ENCODE data around the gene RAB27B. TPM values are rescaled to one million over a fixed set of nuclear protein-coding genes. Genes with fewer than 3 reads are reported as not detected.

The RAB27B gene
- total and polyA plus RNA-seq, 9 donors, result 0.22 to 1.2 (median 0.61) TPM

GRCh38 chr18:54878659-54879358 lies 50.5 kb downstream of the RAB27B start:
- no peaks in the 10 kb centered on the region for H3K27me3 ChIP-seq (ENCODE audit: control insufficient read depth, insufficient read depth, low read length)

GRCh38 chr18:54879691-54880090 lies 51.4 kb downstream of the RAB27B start:
- Histone ChIP-seq H3K9me3 (replicated peaks; ENCODE audit: control insufficient read depth, low read depth, low read length) (no peaks in the 10 kb centered on the region), H3K4me3 (ENCODE audit: low read length) (no peak overlapping the region), H3K36me3 (ENCODE audit: control insufficient read depth, insufficient read depth, low read length) (no peaks in the 10 kb centered on the region), H3K27me3 (ENCODE audit: control insufficient read depth, insufficient read depth, low read length) (no peaks in the 10 kb centered on the region), H3K27ac (ENCODE audit: low read length) (no peak overlapping the region), H3K4me1 (ENCODE audit: control insufficient read depth, insufficient read depth, low read length) (no peaks in the 10 kb centered on the region)
- no peak for DNase-seq
- 83% methylated on average over 1 of the region's 4 CpGs for WGBS (ENCODE audit: insufficient coverage)

More at GRCh38 chr18:54878659-54879358, 50.5 kb downstream of the RAB27B start:
- no CpG with 5 or more reads among the region's 3 CpGs for WGBS (ENCODE audit: insufficient coverage)
- Histone ChIP-seq H3K9me3 (replicated peaks; ENCODE audit: control insufficient read depth, low read depth, low read length) (no peaks in the 10 kb centered on the region), H3K4me1 (ENCODE audit: control insufficient read depth, insufficient read depth, low read length) (no peaks in the 10 kb centered on the region), H3K4me3 (ENCODE audit: low read length) (no peak overlapping the region), H3K27ac (ENCODE audit: low read length) (no peak overlapping the region), H3K36me3 (ENCODE audit: control insufficient read depth, insufficient read depth, low read length) (no peaks in the 10 kb centered on the region)
- DNase-seq, result no peak

GRCh38 chr18:54880395-54881105 lies 52.3 kb downstream of the RAB27B start:
- peak; percentile 18 for DNase-seq
- WGBS (ENCODE audit: insufficient coverage), result 0% methylated on average over 1 of the region's 5 CpGs

GRCh38 chr18:54881229-54881768 lies 53.0 kb downstream of the RAB27B start:
- Histone ChIP-seq H3K36me3 (ENCODE audit: control insufficient read depth, insufficient read depth, low read length) (no peaks in the 10 kb centered on the region), H3K27me3 (ENCODE audit: control insufficient read depth, insufficient read depth, low read length) (no peaks in the 10 kb centered on the region), H3K4me3 (ENCODE audit: low read length) (no peak overlapping the region), H3K9me3 (replicated peaks; ENCODE audit: control insufficient read depth, low read depth, low read length) (no peaks in the 10 kb centered on the region), H3K4me1 (ENCODE audit: control insufficient read depth, insufficient read depth, low read length) (no peaks in the 10 kb centered on the region), H3K27ac (ENCODE audit: low read length) (no peak overlapping the region)
- DNase-seq, result no peak
- 60% methylated on average over 3 of the region's 6 CpGs for WGBS (ENCODE audit: insufficient coverage)

More at GRCh38 chr18:54880395-54881105, 52.3 kb downstream of the RAB27B start:
- Histone ChIP-seq H3K36me3 (ENCODE audit: control insufficient read depth, insufficient read depth, low read length) (no peaks in the 10 kb centered on the region), H3K9me3 (replicated peaks; ENCODE audit: control insufficient read depth, low read depth, low read length) (no peaks in the 10 kb centered on the region), H3K4me1 (ENCODE audit: control insufficient read depth, insufficient read depth, low read length) (no peaks in the 10 kb centered on the region), H3K27ac (ENCODE audit: low read length) (no peak overlapping the region), H3K4me3 (ENCODE audit: low read length) (no peak overlapping the region), H3K27me3 (ENCODE audit: control insufficient read depth, insufficient read depth, low read length) (no peaks in the 10 kb centered on the region)

- H3K9me3 ChIP-seq (replicated peaks; ENCODE audit: control insufficient read depth, low read depth, low read length), result no peaks in the 10 kb centered on the region
- H3K4me1 ChIP-seq (ENCODE audit: control insufficient read depth, insufficient read depth, low read length), result no peaks in the 10 kb centered on the region
- no peak for DNase-seq
- WGBS (ENCODE audit: insufficient coverage), result 90% methylated on average over 2 of the region's 4 CpGs
- H3K27ac ChIP-seq (ENCODE audit: low read length), result no peak overlapping the region
- no peak overlapping the region for H3K4me3 ChIP-seq (ENCODE audit: low read length)
- H3K27me3 ChIP-seq (ENCODE audit: control insufficient read depth, insufficient read depth, low read length), result no peaks in the 10 kb centered on the region
- H3K36me3 ChIP-seq (ENCODE audit: control insufficient read depth, insufficient read depth, low read length), result no peaks in the 10 kb centered on the region
These were observed 54.0 kb downstream of the RAB27B start for GRCh38 chr18:54882318-54882717.

- 100% methylated on average over 1 of the region's 6 CpGs for WGBS (ENCODE audit: insufficient coverage)
- no peaks in the 10 kb centered on the region for H3K9me3 ChIP-seq (replicated peaks; ENCODE audit: control insufficient read depth, low read depth, low read length)
- no peaks in the 10 kb centered on the region for H3K36me3 ChIP-seq (ENCODE audit: control insufficient read depth, insufficient read depth, low read length)
- H3K4me1 ChIP-seq (ENCODE audit: control insufficient read depth, insufficient read depth, low read length), result no peaks in the 10 kb centered on the region
- DNase-seq, result no peak
- no peaks in the 10 kb centered on the region for H3K27me3 ChIP-seq (ENCODE audit: control insufficient read depth, insufficient read depth, low read length)
- no peak overlapping the region for H3K27ac ChIP-seq (ENCODE audit: low read length)
- H3K4me3 ChIP-seq (ENCODE audit: low read length), result no peak overlapping the region
These were observed 55.7 kb downstream of the RAB27B start for GRCh38 chr18:54883816-54884604.

GRCh38 chr18:54888378-54888777 lies 60.1 kb downstream of the RAB27B start:
- Histone ChIP-seq H3K27me3 (ENCODE audit: control insufficient read depth, insufficient read depth, low read length) (no peaks in the 10 kb centered on the region), H3K4me1 (ENCODE audit: control insufficient read depth, insufficient read depth, low read length) (no peaks in the 10 kb centered on the region), H3K9me3 (replicated peaks; ENCODE audit: control insufficient read depth, low read depth, low read length) (no peaks in the 10 kb centered on the region), H3K36me3 (ENCODE audit: control insufficient read depth, insufficient read depth, low read length) (no peaks in the 10 kb centered on the region), H3K4me3 (ENCODE audit: low read length) (no peak overlapping the region), H3K27ac (ENCODE audit: low read length) (no peak overlapping the region)
- WGBS (ENCODE audit: insufficient coverage), result no CpG with 5 or more reads among the region's 2 CpGs
- DNase-seq, result no peak

- WGBS (ENCODE audit: insufficient coverage), result 78% methylated on average over 1 of the region's 2 CpGs
- Histone ChIP-seq H3K27me3 (ENCODE audit: control insufficient read depth, insufficient read depth, low read length) (no peaks in the 10 kb centered on the region), H3K27ac (ENCODE audit: low read length) (no peak overlapping the region)
These were observed 60.7 kb downstream of the RAB27B start for GRCh38 chr18:54888933-54889332.

GRCh38 chr18:54899500-54899899 lies 71.2 kb downstream of the RAB27B start:
- no peak overlapping the region for H3K4me3 ChIP-seq (ENCODE audit: low read length)
- no peak overlapping the region for H3K27ac ChIP-seq (ENCODE audit: low read length)
- H3K27me3 ChIP-seq (ENCODE audit: control insufficient read depth, insufficient read depth, low read length), result no peaks in the 10 kb centered on the region

More at GRCh38 chr18:54888933-54889332, 60.7 kb downstream of the RAB27B start:
- Histone ChIP-seq H3K4me3 (ENCODE audit: low read length) (no peak overlapping the region), H3K9me3 (replicated peaks; ENCODE audit: control insufficient read depth, low read depth, low read length) (no peaks in the 10 kb centered on the region), H3K36me3 (ENCODE audit: control insufficient read depth, insufficient read depth, low read length) (no peaks in the 10 kb centered on the region), H3K4me1 (ENCODE audit: control insufficient read depth, insufficient read depth, low read length) (no peaks in the 10 kb centered on the region)
- no peak for DNase-seq

GRCh38 chr18:54900290-54900689 lies 72.0 kb downstream of the RAB27B start:
- Histone ChIP-seq H3K36me3 (ENCODE audit: control insufficient read depth, insufficient read depth, low read length) (no peaks in the 10 kb centered on the region), H3K27me3 (ENCODE audit: control insufficient read depth, insufficient read depth, low read length) (no peaks in the 10 kb centered on the region), H3K9me3 (replicated peaks; ENCODE audit: control insufficient read depth, low read depth, low read length) (no peaks in the 10 kb centered on the region), H3K4me3 (ENCODE audit: low read length) (no peak overlapping the region), H3K4me1 (ENCODE audit: control insufficient read depth, insufficient read depth, low read length) (no peaks in the 10 kb centered on the region), H3K27ac (ENCODE audit: low read length) (no peak overlapping the region)
- DNase-seq, result no peak
- 73% methylated on average over 2 of the region's 2 CpGs for WGBS (ENCODE audit: insufficient coverage)

More at GRCh38 chr18:54899500-54899899, 71.2 kb downstream of the RAB27B start:
- Histone ChIP-seq H3K36me3 (ENCODE audit: control insufficient read depth, insufficient read depth, low read length) (no peaks in the 10 kb centered on the region), H3K4me1 (ENCODE audit: control insufficient read depth, insufficient read depth, low read length) (no peaks in the 10 kb centered on the region), H3K9me3 (replicated peaks; ENCODE audit: control insufficient read depth, low read depth, low read length) (no peaks in the 10 kb centered on the region)
- no peak for DNase-seq
